Tibial nerve (tissue), 3 donors: Measurements from ENCODE around the gene EGLN3.

Experiments used
- CTCF ChIP-seq, 5 experiments: fragments of 200-600 bp in 3 of 5; fragments of 450-650 bp in 2 of 5; sonication (generic) in 3 of 5; IDR thresholded peaks; one replicate each; pipeline ENCODE4 v1.5.1; 2016 to 2019; ENCODE audit warnings: antibody characterized with exemption in 5 of 5, mild to moderate bottlenecking in 3 of 5, moderate library complexity in 2 of 5
- POLR2A ChIP-seq, 2 donors: fragments of 450-650 bp; IDR thresholded peaks; one replicate each; pipeline ENCODE4 v1.6.1; 2017; ENCODE audit warnings: antibody characterized with exemption in 2 of 2, mild to moderate bottlenecking in 2 of 2, moderate library complexity in 2 of 2

DNA sequence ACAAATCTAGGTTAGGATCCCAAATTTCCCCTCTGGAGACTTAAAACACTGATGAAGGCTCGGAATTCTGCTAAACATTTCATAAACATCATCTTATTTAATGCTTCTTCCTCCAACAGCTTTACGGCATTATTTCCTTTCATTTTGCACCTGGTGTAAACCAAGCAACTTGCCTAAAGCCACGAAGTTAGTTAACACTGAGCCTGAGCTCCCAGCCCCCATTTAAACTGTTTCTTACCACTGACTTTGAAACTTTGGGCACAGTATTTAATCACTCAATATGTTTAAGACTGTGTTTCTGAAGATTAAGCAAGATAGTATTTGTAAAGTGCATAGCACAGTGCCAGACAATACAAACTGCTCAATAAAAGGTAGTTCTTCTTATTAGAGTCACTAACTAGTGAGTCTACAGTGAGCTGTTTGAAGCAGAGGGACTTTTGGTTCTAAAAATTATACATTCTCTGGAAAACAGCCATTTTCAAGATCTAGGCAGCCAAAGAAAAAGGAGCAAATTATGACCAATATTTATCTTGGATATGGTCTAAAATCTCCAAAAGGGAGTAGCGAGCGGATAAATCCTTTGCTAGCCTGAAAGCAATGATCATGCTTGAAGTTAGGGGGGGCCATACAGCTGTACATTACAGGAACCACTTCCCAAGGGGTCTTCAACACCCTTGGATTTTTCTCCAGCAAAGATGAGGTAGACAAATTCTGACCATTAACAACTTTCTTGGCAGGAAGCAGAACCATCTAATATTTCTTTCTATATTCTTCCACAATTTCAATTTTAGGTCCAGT is 4.0 kb downstream of the EGLN3 start:
- no peak for TF ChIP-seq CTCF (IDR thresholded peaks at IDR 0.05)
- TF ChIP-seq POLR2A (IDR thresholded peaks at IDR 0.05), result no peak
